PC-9 (cell line): Measurements from ENCODE around the gene SMIM14.

Source experiments
- CTCF ChIP-seq: fragments of 200-600 bp; sonication (generic); conservative IDR thresholded peaks from 2 replicates; pipeline ENCODE4 v1.6.1; 2017; ENCODE audit warnings: mixed run types, antibody characterized with exemption, mild to moderate bottlenecking, moderate library complexity
- EZH2 ChIP-seq: fragments of 200-600 bp; sonication (generic); IDR thresholded peaks from 2 replicates; pipeline ENCODE4 v1.8.0; 2017; ENCODE audit warnings: antibody characterized with exemption, low read depth

DNA sequence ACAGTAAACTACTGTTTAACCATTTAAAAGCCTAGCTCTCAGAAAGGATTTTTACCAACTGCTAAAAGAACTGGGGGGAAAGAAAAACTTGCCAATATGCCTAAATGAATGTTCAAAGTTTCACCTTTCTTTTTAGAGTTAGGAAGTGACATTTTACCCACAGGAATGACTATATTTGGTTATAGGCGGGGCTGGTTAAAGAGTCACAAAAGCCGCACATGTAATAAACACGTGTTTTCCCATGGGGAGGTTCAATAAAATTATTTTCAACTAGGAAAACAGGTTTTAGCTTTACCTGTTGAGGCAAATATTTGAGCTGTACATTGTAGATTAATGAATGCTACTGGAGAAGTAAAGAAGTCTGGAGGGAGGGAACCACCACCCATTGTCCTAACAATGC is 69.9 kb downstream of the SMIM14 start:
- TF ChIP-seq CTCF, result no peak
- TF ChIP-seq EZH2, result no peak
